ENCODE measurements around the gene PRPF6. TPM values are rescaled to one million over a fixed set of nuclear protein-coding genes. Genes with fewer than 3 reads are reported as not detected.

Gene PRPF6
- total RNA-seq, 4 donors from 2014 or later, result 28.5 to 73.0 (median 69.6) TPM

- intact Hi-C loops (cut with DNase I; ENCODE audit: low total_unique reads), result no loop called here
- Histone ChIP-seq H3K27me3 (peaks cover 0 to 12% of the 10 kb centered on the region in 2 donors), H3K4me1 (peaks cover 0 to 2% of the 10 kb centered on the region in 2 donors), H3K27ac (no peak overlapping the region), H3K36me3 (no peaks in the 10 kb centered on the region), H3K9me3 (no peaks in the 10 kb centered on the region), H3K4me3 (no peak overlapping the region)
- TF ChIP-seq POLR2A (IDR thresholded peaks at IDR 0.05) (no peak), CTCF (IDR thresholded peaks at IDR 0.05) (no peak)
- no peak for DNase-seq
Observed at GRCh38 chr20:64073476-64074183, 92.7 kb downstream of the PRPF6 start.

GRCh38 chr20:64074184-64074789 lies 93.4 kb downstream of the PRPF6 start:
- Histone ChIP-seq H3K9me3 (no peaks in the 10 kb centered on the region), H3K27ac (no peak overlapping the region), H3K36me3 (no peaks in the 10 kb centered on the region), H3K4me3 (no peak overlapping the region), H3K4me1 (peaks cover 3 to 9% of the 10 kb centered on the region in 2 donors), H3K27me3 (peaks cover 0 to 15% of the 10 kb centered on the region in 2 donors)
- DNase-seq, result no peak
- intact Hi-C loops (cut with DNase I; ENCODE audit: low total_unique reads), result no loop called here
- TF ChIP-seq CTCF (IDR thresholded peaks at IDR 0.05), result no peak
- TF ChIP-seq POLR2A (IDR thresholded peaks at IDR 0.05), result no peak

- DNase-seq, result no peak
- Histone ChIP-seq H3K9me3 (no peaks in the 10 kb centered on the region), H3K27me3 (peaks cover 0 to 17% of the 10 kb centered on the region in 2 donors), H3K4me3 (no peak overlapping the region), H3K4me1 (peaks cover 5 to 10% of the 10 kb centered on the region in 2 donors), H3K36me3 (no peaks in the 10 kb centered on the region), H3K27ac (no peak overlapping the region)
- no peak for TF ChIP-seq POLR2A (IDR thresholded peaks at IDR 0.05)
- TF ChIP-seq CTCF (IDR thresholded peaks at IDR 0.05), result no peak
- intact Hi-C loops (cut with DNase I; ENCODE audit: low total_unique reads), result no loop called here
Observed at GRCh38 chr20:64074963-64075362, 94.0 kb downstream of the PRPF6 start.

GRCh38 chr20:64075556-64075955 lies 94.6 kb downstream of the PRPF6 start:
- Histone ChIP-seq H3K27me3 (peaks cover 0 to 17% of the 10 kb centered on the region in 2 donors), H3K9me3 (no peaks in the 10 kb centered on the region), H3K4me1 (peaks cover 5 to 10% of the 10 kb centered on the region in 2 donors), H3K4me3 (no peak overlapping the region), H3K27ac (no peak overlapping the region), H3K36me3 (no peaks in the 10 kb centered on the region)
- DNase-seq, result no peak
- intact Hi-C loops (cut with DNase I; ENCODE audit: low total_unique reads), result no loop called here
- TF ChIP-seq POLR2A (IDR thresholded peaks at IDR 0.05), result no peak

- H3K27ac ChIP-seq, result no peak overlapping the region
- no peaks in the 10 kb centered on the region for H3K9me3 ChIP-seq
- H3K4me3 ChIP-seq, result no peak overlapping the region
- intact Hi-C loops (cut with DNase I; ENCODE audit: low total_unique reads), result no loop called here
- no peak for DNase-seq
- TF ChIP-seq CTCF (IDR thresholded peaks at IDR 0.05), result no peak
- no peak for TF ChIP-seq POLR2A (IDR thresholded peaks at IDR 0.05)
- H3K4me1 ChIP-seq, result peaks cover 5 to 10% of the 10 kb centered on the region in 2 donors
- peaks cover 0 to 17% of the 10 kb centered on the region in 2 donors for H3K27me3 ChIP-seq
- H3K36me3 ChIP-seq, result no peaks in the 10 kb centered on the region
Observed at GRCh38 chr20:64076061-64076997, 95.4 kb downstream of the PRPF6 start.
